HG02840 (cell line): ENCODE results near the gene PPDPF.

Experiments used
- ATAC-seq: cut with Tn5 transposase; IDR thresholded peaks from one replicate; pipeline ENCODE4 v1.9.1; 2021; ENCODE audit warnings: mild to moderate bottlenecking, moderate library complexity, moderate number of reproducible peaks; ENCODE audit not compliant: unreplicated experiment, low FRiP score

PPDPF gene

DNA sequence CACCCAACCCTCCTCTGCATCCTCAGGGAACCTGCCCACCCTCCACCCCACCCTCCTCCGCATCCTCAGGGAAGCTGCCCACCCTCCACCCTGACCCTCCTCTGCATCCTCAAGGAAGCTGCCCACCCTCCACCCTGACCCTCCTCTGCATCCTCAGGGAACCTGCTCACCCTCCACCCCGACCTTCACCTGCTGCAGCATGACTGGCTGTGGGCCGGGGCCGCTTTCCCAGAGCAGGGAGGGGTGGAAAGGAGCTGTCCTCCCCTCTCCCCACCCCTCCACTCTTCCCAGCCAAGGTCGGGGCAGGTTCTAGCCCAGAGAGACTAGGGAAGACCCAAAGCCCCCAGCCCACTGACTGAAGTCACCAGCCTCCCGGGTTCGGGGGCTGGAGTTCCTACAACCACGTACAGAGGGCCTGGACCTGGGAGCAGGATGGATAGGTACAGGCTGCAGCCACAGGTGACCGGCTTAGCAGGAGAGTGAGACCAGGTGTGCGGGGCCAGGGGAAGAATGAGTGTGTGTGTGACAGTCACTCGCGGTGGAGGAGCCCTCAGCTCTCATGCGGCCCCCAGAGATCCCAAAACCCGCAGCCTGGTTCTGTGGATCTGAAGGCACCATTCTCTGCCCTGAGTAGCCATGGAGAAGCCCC, 33.3 kb upstream of the PPDPF start:
- no peak for ATAC-seq

DNA sequence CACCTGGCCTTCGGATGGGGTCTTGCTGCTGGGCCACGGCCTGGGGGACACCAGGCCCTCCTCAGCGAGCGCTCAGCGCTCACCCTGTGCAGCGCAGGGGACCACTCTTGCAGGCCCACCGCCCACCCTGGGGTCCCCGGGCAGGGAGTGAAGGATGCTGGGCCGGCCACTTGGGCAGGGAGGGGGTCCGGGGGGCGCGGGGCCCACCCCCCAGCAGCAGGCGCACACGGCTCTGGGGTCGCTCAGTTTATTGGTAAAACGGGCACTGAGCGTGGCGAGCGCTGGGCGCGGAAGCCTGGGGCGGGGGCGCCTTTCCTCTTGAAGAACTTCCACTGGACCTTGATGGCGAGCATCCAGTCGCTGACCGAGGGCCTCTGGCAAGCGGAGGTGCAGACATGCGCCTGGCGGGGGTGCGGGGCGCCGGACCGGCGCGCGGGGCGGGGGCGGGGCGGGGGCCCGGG, 32.8 kb upstream of the PPDPF start:
- no peak for ATAC-seq

DNA sequence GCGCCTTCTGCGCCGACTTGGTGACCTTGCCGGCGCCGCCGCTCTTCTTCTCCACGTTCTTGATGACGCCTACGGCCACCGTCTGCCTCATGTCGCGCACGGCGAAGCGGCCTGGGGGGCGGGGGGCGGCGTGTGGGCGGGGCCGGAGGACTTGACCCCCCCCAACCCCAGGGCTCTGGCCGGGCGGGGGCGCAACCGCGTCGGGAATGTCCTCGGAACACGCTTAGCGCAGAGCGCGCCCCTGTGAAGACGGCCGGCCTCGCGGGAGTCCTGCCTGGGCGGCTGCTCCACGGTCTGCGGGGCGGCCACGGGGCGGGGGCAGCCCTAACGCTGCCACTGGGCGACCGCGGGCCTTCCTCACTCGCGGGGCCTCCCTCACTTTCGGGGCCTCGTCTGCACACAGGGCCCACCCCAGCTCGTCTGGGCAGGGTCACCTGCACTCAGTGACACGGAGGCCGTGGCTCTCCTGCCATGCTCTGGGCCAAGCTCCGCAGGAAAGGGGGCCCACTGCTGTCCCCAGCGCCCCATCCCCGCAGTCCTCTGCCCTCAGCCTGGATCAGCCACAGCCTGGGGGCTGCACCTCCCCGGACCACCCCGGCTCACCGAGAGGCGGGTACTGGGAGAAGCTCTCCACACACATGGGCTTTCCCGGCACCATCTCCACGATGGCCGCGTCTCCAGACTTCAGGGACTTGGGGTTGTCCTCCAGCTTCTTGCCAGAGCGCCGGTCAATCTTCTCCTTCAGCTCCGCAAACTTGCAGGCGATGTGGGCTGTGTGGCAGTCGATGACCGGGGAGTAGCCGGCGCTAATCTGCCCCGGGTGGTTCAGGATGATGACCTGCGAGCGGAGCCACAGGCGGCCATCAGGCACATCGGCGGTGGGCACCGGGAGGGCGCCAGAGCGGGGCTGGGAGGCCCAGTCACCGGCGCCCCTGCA, 32.0 kb upstream of the PPDPF start:
- no peak for ATAC-seq

DNA sequence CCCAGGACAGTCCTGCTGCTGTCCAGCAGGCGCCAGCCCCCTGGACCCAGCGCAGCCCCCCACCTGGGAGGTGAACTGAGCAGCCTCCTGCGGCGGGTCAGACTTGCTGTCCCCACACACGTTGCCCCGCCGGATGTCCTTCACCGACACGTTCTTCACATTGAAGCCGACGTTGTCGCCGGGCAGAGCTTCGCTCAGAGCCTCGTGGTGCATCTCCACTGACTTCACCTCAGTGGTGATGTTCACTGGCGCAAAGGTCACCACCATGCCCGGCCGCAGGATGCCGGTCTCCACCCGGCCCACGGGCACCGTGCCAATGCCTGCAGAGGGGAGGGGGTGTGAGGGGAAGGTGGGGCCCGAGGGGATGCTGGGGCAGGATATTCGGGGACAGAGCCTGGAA, 30.1 kb upstream of the PPDPF start:
- ATAC-seq: no peak

DNA sequence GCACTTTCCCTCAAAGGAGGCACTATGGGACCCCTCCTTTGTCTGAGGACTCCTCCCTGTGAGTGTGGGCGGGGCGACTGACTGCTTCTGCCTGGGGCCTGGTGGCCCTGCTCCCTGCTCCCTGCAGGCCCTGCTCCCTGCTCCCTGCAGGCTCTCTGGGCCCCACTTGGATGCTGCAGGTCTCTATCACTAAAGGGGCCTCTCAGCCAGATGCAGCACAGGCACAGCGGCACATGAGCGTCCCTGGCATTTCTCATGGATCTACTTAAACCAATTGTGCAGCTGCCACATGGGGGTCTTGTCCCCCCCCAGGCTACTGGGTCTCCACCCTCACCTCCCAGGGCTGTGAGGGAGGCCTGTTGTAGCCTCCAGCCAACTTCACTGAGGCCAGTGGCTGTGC, 29.5 kb upstream of the PPDPF start:
- ATAC-seq: no peak

DNA sequence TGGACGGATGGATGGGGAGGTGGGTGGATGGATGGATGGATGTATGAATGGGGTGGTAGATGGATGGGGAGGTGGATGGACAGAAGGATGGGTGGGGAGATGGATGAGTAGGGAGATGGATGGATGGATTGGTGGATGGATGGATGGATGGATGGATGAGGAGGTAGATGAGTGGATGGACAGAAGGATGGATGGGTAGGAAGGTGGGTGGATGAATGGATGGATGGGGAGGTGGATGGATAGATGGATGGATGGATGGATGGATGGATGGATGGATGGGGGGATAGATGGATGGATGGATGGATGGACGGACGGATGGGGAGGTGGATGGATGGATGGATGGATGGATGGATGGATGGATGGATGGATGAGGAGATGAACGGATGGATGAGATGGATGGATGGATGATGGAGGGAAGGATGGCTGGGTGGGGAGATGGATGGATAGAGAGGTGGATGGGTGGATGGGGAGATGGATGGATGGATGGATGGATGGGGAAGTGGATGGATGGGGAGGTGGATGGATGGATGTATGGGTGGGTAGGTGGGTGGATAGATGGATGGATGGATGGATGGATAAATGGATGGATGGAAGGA, 28.8 kb upstream of the PPDPF start:
- no peak for ATAC-seq

DNA sequence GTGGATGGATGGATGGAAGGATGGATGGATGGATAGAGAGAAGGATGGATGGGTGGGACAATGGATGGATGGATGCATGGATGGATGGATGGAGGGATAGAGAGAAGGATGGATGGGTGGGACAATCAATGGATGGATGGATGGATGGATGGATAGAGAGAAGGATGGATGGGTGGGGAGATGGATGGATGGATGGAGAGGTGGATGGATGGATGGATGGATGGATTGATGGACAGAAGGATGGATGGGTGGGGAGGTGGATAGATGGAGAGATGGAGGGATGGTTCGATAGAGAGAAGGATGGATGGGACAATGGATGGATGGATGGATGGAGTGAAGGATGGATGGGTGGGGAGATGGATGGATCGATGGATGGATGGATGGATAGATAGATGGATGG, 28.0 kb upstream of the PPDPF start:
- no peak for ATAC-seq

DNA sequence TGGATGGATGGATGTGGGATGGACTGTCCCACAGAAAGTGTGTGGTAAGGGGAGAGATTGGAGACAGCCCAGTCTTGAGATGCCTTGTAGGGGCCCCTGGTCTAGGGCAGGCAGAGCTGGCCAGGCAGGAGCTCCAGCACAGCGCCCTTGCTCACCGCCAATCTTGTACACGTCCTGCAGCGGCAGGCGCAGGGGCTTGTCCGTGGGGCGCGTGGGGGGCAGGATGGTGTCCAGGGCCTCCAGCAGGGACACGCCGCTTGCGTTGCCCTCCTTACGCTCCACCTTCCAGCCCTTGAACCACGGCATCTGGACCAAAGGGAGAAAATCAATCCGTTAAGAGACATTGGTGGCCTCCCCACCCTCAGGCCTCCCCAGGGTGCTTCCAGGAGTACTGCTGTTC, 27.6 kb upstream of the PPDPF start:
- no peak for ATAC-seq

DNA sequence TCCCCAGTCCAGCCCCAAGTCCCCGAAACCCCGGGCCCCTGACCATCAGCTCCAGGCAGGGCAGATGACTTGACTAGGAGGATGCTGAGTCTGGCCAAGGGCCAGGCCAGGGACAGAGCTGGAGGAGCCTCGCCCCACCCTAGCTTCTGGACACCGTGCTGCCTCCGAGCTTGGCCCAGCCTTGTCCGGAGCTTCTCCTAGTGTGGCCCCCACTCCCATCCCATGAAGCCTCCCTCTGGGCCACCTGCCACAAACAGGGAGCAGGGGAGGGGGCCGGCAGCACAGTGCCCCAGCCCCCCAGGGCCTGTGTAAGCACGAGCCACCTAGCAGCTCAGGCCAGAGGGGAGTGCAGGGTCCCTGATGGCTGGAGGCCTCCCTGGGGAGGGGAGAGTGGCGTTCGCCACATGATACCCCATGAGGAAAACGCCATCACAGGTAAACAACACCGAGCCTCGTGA, 27.0 kb upstream of the PPDPF start:
- no peak for ATAC-seq

DNA sequence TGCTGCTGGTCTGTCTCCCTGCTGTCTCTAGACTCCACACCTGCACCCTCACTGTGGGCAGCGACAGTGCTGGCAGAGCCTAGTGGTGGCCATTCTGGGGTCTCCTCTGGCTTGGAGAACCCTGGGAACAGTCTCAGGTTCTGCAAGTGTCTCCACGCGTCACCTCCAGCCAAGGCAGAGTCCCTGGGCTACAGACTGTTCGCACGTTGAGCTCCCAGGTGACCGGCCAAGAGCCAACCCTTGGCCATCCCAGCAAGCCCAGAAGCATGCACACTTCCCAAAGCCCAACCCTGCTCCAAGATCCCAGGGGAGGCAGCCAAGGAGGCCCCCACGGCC, 26.5 kb upstream of the PPDPF start:
- ATAC-seq: no peak

DNA sequence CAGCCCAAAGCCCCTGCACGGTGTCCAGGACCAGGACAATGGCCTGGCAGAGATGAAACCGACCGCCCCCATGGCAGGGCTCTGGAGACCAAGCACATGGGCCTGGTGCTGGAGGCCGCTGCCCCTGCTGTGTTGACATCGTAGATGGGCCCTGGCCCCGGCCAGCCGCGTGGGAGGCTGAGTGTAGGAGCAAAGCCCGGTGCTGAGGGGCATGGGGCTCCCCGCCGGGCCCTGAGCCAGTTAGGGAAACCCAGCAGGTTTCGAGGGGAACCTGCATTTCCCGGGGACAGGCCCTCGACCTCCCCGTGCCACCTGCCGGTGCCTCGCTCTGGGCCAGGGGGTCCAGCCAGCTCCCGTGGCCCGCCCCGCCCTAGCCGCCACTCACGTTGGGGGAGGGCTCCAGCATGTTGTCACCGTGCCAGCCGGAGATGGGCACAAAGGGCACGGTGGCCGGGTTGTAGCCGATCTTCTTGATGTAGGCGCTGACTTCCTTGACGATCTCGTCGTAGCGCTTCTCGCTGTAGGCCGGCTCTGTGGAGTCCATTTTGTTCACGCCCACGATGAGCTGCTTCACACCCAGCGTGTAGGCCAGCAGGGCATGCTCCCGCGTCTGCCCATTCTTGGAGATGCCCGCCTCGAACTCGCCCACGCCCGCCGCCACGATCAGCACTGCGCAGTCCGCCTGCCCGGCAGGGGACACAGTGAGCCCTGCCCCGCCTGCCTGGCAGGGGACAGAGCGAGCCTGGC, 26.0 kb upstream of the PPDPF start:
- no peak for ATAC-seq

DNA sequence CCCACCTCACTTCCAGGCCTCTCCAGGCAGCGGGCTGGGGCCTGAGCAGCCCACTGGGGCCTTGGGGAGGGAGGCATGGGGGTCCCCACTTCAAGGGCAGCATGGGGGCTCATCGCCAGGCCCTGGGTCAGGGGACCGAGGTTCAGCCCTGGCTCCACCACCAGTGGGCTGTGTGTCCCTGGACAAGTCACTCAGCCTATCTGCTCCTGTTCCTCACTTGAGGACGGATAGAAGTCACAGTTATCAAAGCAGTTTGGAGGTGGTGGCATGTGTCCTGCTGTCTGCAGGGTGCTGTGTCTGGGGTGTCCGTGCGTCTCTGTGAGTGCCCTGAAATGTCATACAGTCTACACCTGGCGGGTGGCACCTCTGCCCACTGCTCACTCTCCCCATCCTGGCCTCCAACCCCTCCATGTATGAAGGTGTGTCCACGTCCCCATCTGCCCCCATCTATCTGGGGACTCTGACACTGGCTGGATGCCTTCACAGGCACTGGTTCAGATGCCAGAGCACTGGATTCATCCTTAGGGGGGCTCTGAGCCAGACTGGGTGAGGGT, 25.3 kb upstream of the PPDPF start:
- no peak for ATAC-seq

DNA sequence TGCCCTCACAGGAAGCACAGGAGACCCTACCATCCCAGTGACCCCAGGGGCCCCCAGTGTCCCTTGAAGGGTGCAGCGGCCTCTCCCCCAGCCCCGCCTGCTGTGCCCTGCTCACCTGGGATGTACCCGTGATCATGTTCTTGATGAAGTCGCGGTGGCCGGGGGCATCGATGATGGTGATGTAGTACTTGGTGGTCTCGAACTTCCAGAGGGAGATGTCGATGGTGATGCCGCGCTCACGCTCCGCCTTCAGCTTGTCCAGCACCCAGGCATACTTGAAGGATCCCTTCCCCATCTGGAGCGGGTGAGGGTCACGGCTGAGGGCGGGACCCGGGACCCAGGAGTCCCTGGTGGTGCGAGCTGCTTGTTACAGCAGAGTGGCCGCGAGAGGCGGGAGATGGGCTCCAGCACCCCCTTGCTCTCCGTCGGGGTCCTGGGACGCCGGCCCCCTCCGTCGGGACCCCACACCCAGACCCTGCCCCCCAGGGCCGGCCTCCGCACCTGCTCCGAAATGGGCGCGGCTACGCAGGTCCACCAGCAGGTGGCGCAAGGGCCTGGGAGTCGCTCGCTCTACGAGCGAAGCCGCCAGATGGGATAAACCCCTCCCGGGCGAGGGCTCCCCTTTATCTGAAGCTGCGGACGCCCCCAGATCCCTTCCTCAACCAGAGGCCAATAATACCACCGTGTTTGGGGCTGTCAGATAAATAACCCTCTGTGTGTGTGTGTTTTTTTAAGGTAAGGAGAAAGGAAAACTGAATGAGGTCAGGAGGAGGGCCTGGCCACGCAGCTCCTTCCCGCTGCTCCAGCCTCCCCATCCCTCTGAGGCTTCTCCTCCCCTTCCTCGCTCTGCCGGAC, 24.6 kb upstream of the PPDPF start:
- ATAC-seq: no peak

DNA sequence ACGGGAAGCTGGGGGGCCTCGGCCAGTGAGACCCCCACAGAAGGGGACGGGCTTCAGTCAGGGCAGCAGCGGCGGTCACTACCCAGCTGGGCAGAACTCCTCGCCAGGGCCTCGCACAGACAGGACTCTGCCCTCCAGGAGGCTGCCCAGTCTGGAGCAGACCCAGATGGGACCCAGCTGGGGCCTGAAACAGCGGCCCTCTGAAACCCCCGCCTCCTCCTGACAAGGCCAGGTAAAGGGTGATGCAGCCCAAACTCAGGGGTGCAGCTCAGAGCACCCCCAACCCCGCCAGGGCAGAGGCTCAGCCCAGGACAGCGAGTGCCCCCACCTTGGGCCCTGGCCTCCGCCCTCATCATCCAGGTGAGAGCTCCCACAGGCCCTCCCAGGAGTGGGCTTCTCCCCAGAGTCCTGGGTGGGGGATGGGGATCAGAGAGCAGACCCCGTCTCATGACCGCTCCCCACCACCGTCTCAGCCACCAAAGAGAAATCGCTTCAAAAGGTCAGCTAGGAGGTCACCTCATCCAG, 23.9 kb upstream of the PPDPF start:
- ATAC-seq: no peak

DNA sequence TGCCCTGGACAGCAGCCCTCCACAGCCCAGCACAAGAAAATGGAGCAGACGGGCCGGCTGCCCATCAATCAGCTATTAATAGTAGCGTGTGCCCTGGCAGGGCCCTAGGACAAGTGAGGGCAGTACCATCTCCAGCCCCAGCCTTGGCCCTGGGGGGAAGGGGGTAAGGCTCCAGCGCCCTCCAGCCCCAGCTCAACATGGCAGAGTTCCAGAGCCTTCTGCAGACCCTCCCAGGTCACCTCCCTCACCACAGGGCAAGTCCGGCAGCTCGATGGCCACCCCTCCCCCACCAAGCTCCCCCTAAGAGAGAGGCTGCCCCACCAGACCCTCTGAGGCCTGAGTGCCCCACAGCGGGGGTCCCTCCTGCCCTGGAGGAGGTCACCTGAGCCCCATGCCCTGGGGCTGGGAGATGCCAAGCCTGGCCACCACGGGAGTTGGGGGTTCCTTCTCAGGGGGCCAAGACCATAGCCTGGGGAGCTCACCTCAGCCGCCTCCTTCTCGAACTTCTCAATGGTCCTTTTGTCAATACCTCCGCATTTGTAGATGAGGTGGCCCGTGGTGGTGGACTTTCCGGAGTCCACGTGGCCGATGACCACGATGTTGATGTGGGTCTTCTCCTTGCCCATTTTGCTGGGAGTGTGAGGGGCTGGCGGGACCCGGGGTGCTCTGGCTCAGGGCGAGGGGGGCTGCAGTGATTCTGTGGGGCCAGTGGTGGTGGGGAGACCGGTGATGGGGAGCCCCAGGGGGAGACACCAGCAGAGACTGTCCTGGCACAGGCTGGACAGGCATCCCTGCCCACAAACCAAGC, 23.2 kb upstream of the PPDPF start:
- no peak for ATAC-seq

DNA sequence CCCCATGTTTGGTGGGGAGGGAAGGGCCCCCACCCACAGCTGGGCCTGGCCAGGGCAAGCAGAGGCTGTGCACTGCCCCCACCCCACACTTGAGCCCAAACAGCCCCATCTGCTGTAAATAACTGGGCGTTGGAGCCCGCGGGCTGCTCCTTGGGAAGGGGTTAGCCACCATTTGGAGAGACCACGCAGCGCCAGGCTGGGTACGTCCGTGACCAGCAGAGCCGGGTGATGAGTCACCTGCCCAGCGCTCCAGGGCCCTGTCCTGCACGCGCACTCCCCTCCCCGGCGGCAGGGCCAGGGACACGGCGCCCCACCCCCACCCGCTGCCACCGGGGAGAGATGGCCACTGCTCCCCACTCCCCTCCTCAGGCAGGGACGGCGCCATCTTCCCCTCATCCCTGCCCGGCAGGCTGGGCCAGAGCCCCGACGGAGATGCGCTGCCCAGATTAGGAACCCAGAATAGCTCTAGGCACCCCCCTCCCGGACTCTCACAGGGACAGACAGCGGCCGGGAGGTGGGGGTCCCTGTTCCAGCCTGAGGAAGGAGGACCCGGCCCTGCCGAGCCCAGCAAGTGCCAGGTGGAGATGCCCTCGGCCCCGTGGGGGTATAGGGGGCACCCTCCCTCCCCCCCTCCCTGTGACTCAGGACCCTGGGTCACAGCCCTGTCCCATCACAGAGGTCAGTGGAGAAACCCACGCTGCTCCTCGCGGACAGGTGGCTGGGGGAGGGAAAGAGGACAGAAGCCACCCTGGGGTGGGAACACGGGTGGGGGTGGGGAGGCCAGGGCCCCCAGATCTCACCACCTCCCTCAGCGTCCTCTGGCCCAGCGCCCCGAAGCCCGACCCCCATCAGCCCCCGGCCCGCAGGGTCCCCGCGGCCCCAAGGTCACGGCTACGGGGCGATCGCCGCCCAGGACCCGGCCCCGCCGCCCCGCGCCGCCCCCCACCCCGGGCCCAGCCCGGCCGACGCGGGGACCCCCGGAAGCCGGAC, 22.3 kb upstream of the PPDPF start:
- no peak for ATAC-seq

DNA sequence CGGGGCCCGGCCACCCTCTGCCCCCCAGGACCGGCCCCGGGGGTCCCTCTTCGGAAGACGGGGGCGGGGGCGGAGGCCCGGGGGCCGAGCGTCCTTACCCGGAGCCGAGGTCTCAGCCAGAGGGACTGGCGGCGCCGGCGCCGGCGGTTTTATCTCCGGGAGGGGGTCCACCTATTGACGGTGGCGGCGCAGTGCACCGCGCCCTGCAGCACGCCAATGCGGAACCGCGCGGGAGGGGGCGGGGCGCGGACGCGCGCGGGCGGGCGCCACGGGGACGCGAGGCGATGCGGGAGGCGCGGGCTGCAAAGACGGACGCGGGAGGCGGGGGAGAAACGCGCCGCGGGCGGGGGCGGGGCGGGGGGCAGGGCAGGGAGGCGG, 21.6 kb upstream of the PPDPF start, which contains the start of gene EEF1A2:
EEF1A2 (minus strand) TSS at position 124 of the 378 bp plus-strand sequence. CDS start 1,320 bp downstream, outside the sequence.
- ATAC-seq: no peak
